ENCODE results near the gene HIPK4.

DNA sequence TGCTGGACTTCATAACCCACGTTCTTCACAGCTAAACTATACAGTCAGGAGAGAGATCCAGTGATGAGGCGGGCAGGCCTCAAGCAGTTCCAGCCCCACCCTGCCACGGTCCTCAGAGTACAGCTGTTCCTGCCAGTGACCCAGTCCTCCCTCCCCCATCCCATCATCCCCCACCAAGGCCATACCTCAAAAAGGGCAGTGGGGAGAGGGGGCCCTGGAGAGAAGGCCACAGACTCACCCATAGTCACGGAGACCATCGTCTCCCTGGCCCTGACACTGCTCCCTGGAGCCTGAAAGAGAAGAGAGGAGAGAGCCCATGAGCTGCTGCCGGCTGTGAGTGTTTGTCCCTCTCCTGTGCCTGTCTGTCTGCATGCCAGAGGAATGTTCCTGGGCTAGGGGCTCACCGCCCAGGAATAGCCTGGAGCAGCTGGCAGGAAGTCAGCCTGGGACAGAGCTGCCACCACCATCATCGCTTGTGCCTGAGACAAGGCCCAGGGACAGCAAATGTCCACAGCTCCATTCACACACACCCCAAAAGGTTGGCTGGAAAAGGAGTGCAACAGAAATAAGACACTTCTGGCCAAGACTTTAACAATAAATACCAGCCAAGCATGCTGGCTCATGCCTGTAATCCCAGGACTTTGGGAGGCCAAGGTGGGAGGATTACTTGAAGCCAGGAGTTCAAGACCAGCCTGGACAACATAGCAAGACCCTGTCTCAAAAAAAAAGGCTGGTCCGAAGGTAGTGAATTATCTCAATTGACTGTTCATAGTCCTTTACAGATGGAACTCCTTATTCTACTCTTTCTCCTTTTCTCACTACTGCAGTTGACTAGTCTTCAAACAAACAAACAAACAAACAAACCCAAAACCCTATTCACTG is 48.1 kb downstream of the HIPK4 start:
- TF ChIP-seq POLR2AphosphoS5 (IDR thresholded peaks at IDR 0.05; ENCODE audit: low read depth, low read length): no peak
- TF ChIP-seq, protein P1, sequence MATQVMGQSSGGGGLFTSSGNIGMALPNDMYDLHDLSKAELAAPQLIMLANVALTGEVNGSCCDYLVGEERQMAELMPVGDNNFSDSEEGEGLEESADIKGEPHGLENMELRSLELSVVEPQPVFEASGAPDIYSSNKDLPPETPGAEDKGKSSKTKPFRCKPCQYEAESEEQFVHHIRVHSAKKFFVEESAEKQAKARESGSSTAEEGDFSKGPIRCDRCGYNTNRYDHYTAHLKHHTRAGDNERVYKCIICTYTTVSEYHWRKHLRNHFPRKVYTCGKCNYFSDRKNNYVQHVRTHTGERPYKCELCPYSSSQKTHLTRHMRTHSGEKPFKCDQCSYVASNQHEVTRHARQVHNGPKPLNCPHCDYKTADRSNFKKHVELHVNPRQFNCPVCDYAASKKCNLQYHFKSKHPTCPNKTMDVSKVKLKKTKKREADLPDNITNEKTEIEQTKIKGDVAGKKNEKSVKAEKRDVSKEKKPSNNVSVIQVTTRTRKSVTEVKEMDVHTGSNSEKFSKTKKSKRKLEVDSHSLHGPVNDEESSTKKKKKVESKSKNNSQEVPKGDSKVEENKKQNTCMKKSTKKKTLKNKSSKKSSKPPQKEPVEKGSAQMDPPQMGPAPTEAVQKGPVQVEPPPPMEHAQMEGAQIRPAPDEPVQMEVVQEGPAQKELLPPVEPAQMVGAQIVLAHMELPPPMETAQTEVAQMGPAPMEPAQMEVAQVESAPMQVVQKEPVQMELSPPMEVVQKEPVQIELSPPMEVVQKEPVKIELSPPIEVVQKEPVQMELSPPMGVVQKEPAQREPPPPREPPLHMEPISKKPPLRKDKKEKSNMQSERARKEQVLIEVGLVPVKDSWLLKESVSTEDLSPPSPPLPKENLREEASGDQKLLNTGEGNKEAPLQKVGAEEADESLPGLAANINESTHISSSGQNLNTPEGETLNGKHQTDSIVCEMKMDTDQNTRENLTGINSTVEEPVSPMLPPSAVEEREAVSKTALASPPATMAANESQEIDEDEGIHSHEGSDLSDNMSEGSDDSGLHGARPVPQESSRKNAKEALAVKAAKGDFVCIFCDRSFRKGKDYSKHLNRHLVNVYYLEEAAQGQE (IDR thresholded peaks at IDR 0.05; ENCODE audit: insufficient read depth in 1 of 2, low read depth in 2 of 2, low read length in 2 of 2): no peak
